HCT116 (cell line): ENCODE data around the gene NOC3L. TPM values are rescaled to one million over a fixed set of nuclear protein-coding genes. Genes with fewer than 3 reads are reported as not detected.

Experiments used
- ATAC-seq: fragments of 200-7000 bp; cut with Tn5 transposase; 2 replicates; pipeline ENCODE4 v1.9.1; 2020; ENCODE audit warnings: mild to moderate bottlenecking, moderate library complexity
- BruUV-seq: library from RNA; stranded (reverse); fragments of 400-500 nt; replicated peaks from 2 replicates; lab custom pipeline; 2021; lab: Mats Ljungman, UMichigan
- CTCF ChIA-PET: fragments of 300-600 bp; sonication (Branson Sonifier 250); formaldehyde crosslinking; loops from one replicate; lab custom pipeline; 2021; ENCODE audit warnings: antibody characterized with exemption; lab: Charles Lee
- POLR2A ChIA-PET: fragments of 300-600, 350-600 bp; sonication (Branson Sonifier 250); formaldehyde crosslinking; loops from one replicate; lab custom pipeline; 2021; ENCODE audit warnings: antibody characterized with exemption; lab: Charles Lee
- RAD21 ChIA-PET, 2 experiments: fragments of 300-600 bp; sonication (Branson Sonifier 250); formaldehyde crosslinking; loops; one replicate each; lab custom pipeline; 2023; ENCODE audit warnings: low total read pairs in 2 of 2; ENCODE audit not compliant: uncharacterized antibody in 2 of 2, unreplicated experiment in 2 of 2, low non-redundant PET in 1 of 2; lab: Charles Lee
- DNase-seq: peaks from one replicate; pipeline ENCODE4 v3.0.0-alpha.2; 2010; ENCODE audit warnings: low read depth, low spot score
- H2AFZ ChIP-seq: fragments of 200-600 bp; shearing (Covaris generic), sonication (generic); 2 replicates; pipeline ENCODE4 v1.6.1; 2017; ENCODE audit warnings: low read depth, mixed run types, mixed read lengths, antibody characterized with exemption, low read length; ENCODE audit not compliant: poor library complexity, severe bottlenecking
- H3K27ac ChIP-seq: 2 replicates; pipeline ENCODE4 v1.5.1; 2012; ENCODE audit warnings: low read depth, low read length
- H3K27me3 ChIP-seq: fragments of 200-600 bp; sonication (generic); 2 replicates; pipeline ENCODE4 v1.6.1; 2016; ENCODE audit warnings: mixed run types, low read length, mixed read lengths; ENCODE audit not compliant: insufficient read depth
- H3K36me3 ChIP-seq, 2 experiments: fragments of 200-500 bp in 1 of 2; fragments of 200-600 bp in 1 of 2; sonication (Bioruptor generic) in 1 of 2; sonication (generic) in 1 of 2; 2 replicates each; pipeline versions ENCODE4 v1.5.1 to v1.6.1; 2014 to 2016; ENCODE audit warnings: low read length in 2 of 2, inconsistent platforms in 1 of 2, mixed read lengths in 1 of 2, mixed run types in 1 of 2; ENCODE audit not compliant: insufficient read depth in 2 of 2, control insufficient read depth in 1 of 2
- H3K4me1 ChIP-seq, 2 experiments: fragments of 200-600 bp in 1 of 2; sonication (generic) in 1 of 2; 2 replicates each; pipeline versions ENCODE4 v1.5.1 to v1.6.1; 2012 to 2017; ENCODE audit warnings: low read length in 2 of 2, inconsistent platforms in 1 of 2, mild to moderate bottlenecking in 1 of 2, mixed read lengths in 1 of 2, mixed run types in 1 of 2, moderate library complexity in 1 of 2; ENCODE audit not compliant: insufficient read depth in 2 of 2, control insufficient read depth in 1 of 2
- H3K4me2 ChIP-seq: fragments of 200-600 bp; sonication (generic); 2 replicates; pipeline ENCODE4 v1.6.1; 2017; ENCODE audit warnings: mixed run types, low read length, mixed read lengths
- H3K4me3 ChIP-seq, 2 experiments: fragments of 200-600 bp in 1 of 2; sonication (generic) in 1 of 2; replicated peaks in 1 of 2; 2 replicates each; pipeline ENCODE4 v1.5.1; 2011 to 2016; ENCODE audit warnings: low read length in 2 of 2, control low read depth in 1 of 2, low read depth in 1 of 2, mild to moderate bottlenecking in 1 of 2, mixed read lengths in 1 of 2, mixed run types in 1 of 2
- H3K79me2 ChIP-seq: fragments of 200-600 bp; sonication (generic); 2 replicates; pipeline ENCODE4 v1.6.1; 2017; ENCODE audit warnings: mild to moderate bottlenecking, mixed run types, low read length, moderate library complexity, mixed read lengths; ENCODE audit not compliant: insufficient read depth
- H3K9ac ChIP-seq: fragments of 200-600 bp; sonication (generic); 2 replicates; pipeline ENCODE4 v1.6.1; 2016; ENCODE audit warnings: low read length, mixed read lengths
- H3K9me2 ChIP-seq: fragments of 200-600 bp; sonication (generic), shearing (Covaris generic); 2 replicates; pipeline ENCODE4 v1.6.1; 2017; ENCODE audit warnings: mixed run types, mild to moderate bottlenecking, moderate library complexity; ENCODE audit not compliant: insufficient read depth
- H3K9me3 ChIP-seq, 2 experiments: fragments of 200-500 bp in 1 of 2; fragments of 200-600 bp in 1 of 2; sonication (Bioruptor generic) in 1 of 2; sonication (generic) in 1 of 2; 2 replicates each; pipeline ENCODE4 v1.6.1; 2014 to 2017; ENCODE audit warnings: low read length in 2 of 2, mixed read lengths in 2 of 2, inconsistent platforms in 1 of 2, low read depth in 1 of 2, mild to moderate bottlenecking in 1 of 2, mixed run types in 1 of 2, moderate library complexity in 1 of 2; ENCODE audit not compliant: control insufficient read depth in 1 of 2, insufficient read depth in 1 of 2
- H4K20me1 ChIP-seq: fragments of 200-600 bp; sonication (generic), shearing (Covaris generic); 2 replicates; pipeline ENCODE4 v1.6.1; 2017; ENCODE audit warnings: mixed run types, mild to moderate bottlenecking, moderate library complexity; ENCODE audit not compliant: insufficient read depth
- CBX3 ChIP-seq: IDR thresholded peaks from 2 replicates; pipeline ENCODE4 v1.6.1; 2012; ENCODE audit warnings: low read depth
- CEBPB ChIP-seq: IDR thresholded peaks from 2 replicates; pipeline ENCODE4 v1.6.1; 2012; ENCODE audit warnings: low read depth
- EGR1 ChIP-seq: IDR thresholded peaks from 2 replicates; pipeline ENCODE4 v1.6.1; 2012; ENCODE audit warnings: low read depth
- EZH2phosphoT487 ChIP-seq: fragments of 200-600 bp; IDR thresholded peaks from 2 replicates; pipeline ENCODE4 v1.6.1; 2018; ENCODE audit warnings: antibody characterized with exemption, borderline replicate concordance
- SIN3A ChIP-seq: IDR thresholded peaks from 2 replicates; pipeline ENCODE4 v1.6.1; 2012; ENCODE audit warnings: low read depth
- SRF ChIP-seq: IDR thresholded peaks from 2 replicates; pipeline ENCODE4 v1.6.1; 2012; ENCODE audit warnings: low read depth
- ZNF274 ChIP-seq: fragments of 200-500 bp; sonication (Bioruptor generic); IDR thresholded peaks from 2 replicates; pipeline ENCODE4 v1.6.1; 2014; ENCODE audit warnings: mild to moderate bottlenecking, low read depth, low read length, inconsistent platforms
- intact Hi-C: fragments of 100-400 bp; cut with micrococcal nuclease; formaldehyde crosslinking; loops from 2 replicates; pipeline ENCODE4 v1.10.0; 2022
- total RNA-seq: library from RNA; stranded (reverse); gene quantifications from one replicate; pipeline ENCODE4 v1.2.1, GENCODE V29; 2021; ENCODE audit not compliant: unreplicated experiment
- TF ChIP-seq, protein P1 (sequence below): IDR thresholded peaks from 2 replicates; pipeline ENCODE4 v1.6.1; 2012
- TF ChIP-seq, protein P2 (sequence below): IDR thresholded peaks from 2 replicates; pipeline ENCODE4 v1.6.1; 2012
- TF ChIP-seq, protein P3 (sequence below): IDR thresholded peaks from 2 replicates; pipeline ENCODE4 v1.6.1; 2011; ENCODE audit warnings: mild to moderate bottlenecking, low read length, moderate library complexity; ENCODE audit not compliant: insufficient replicate concordance; ENCODE audit errors: extremely low read depth

The NOC3L gene
- total RNA-seq, 1 experiment from 2014 or later, result 45.5 TPM

DNA sequence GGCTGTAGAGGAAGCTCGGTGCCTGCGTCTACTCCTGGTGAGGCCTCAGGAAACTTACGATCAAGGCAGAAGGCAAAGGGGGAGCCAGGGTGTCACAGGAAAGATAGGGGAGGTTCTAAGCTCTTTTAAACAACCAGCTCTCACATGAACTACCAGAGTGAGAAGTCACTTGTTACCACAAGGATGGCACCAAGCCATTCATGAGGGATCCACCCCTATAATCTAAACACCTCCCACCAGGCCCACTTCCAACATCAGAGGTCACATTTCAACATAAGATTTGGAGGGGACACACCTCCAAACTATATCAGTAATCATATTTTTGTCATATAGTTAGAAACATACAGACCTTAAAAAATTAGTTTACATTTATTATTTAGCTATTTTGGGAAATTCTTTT, 9.4 kb downstream of the NOC3L start:
- H3K9ac ChIP-seq, result no peak overlapping the region
- no peak overlapping the region for H2AFZ ChIP-seq
- no peaks in the 10 kb centered on the region for H4K20me1 ChIP-seq
- CTCF ChIA-PET, result interaction anchor here (0.8 to 1.4 kb wide), 3 partner anchors 16 to 91 kb away, joined by 3 to 4 read pairs (median 3); no protein-coding TSS in a partner anchor
- H3K4me1 ChIP-seq, result peaks cover 0 to 3% of the 10 kb centered on the region in 2 experiments; a peak in 2 of 4 replicates
- no peaks in the 10 kb centered on the region for H3K27me3 ChIP-seq
- H3K9me3 ChIP-seq, result no peaks in the 10 kb centered on the region
- RAD21 ChIA-PET, result no interaction called here
- H3K27ac ChIP-seq, result no peak overlapping the region
- peaks cover 64 to 71% of the 10 kb centered on the region in 2 experiments for H3K36me3 ChIP-seq
- no peak overlapping the region for H3K4me3 ChIP-seq
- no peak overlapping the region for H3K4me2 ChIP-seq
- H3K79me2 ChIP-seq, result peaks cover 83% of the 10 kb centered on the region
- no TSS peak for BruUV-seq
- DNase-seq, result no peak
- no peak for ATAC-seq
- TF ChIP-seq SIN3A (no peak), CEBPB (no peak), EZH2phosphoT487 (no peak), SRF (no peak), ZNF274 (no peak), CBX3 (no peak), EGR1 (no peak)
- TF ChIP-seq, protein P1, sequence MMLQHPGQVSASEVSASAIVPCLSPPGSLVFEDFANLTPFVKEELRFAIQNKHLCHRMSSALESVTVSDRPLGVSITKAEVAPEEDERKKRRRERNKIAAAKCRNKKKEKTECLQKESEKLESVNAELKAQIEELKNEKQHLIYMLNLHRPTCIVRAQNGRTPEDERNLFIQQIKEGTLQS, result no peak
- TF ChIP-seq, protein P2, sequence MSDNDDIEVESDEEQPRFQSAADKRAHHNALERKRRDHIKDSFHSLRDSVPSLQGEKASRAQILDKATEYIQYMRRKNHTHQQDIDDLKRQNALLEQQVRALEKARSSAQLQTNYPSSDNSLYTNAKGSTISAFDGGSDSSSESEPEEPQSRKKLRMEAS, result no peak
- TF ChIP-seq, protein P3, sequence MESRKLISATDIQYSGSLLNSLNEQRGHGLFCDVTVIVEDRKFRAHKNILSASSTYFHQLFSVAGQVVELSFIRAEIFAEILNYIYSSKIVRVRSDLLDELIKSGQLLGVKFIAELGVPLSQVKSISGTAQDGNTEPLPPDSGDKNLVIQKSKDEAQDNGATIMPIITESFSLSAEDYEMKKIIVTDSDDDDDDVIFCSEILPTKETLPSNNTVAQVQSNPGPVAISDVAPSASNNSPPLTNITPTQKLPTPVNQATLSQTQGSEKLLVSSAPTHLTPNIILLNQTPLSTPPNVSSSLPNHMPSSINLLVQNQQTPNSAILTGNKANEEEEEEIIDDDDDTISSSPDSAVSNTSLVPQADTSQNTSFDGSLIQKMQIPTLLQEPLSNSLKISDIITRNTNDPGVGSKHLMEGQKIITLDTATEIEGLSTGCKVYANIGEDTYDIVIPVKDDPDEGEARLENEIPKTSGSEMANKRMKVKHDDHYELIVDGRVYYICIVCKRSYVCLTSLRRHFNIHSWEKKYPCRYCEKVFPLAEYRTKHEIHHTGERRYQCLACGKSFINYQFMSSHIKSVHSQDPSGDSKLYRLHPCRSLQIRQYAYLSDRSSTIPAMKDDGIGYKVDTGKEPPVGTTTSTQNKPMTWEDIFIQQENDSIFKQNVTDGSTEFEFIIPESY, result no peak
- POLR2A ChIA-PET, result no interaction called here
- no peaks in the 10 kb centered on the region for H3K9me2 ChIP-seq
- intact Hi-C loops, result no loop called here
